HEK293 (cell line): Measurements from ENCODE around the gene CADPS.

Experiments
- CTCF ChIA-PET: fragments of 350-600 bp; formaldehyde crosslinking; extraction: SDS; loops from one replicate; lab custom pipeline; 2021; ENCODE audit warnings: antibody characterized with exemption; lab: Yijun Ruan, JAX
- POLR2A ChIA-PET: fragments of 300-600 bp; formaldehyde crosslinking; extraction: SDS; loops from one replicate; lab custom pipeline; 2020; ENCODE audit warnings: antibody characterized with exemption, inconsistent platforms; lab: Yijun Ruan, JAX
- H3K27ac ChIP-seq: fragments of 200-500 bp; sonication (Bioruptor generic); 2 replicates; pipeline ENCODE4 v1.5.1; 2014; ENCODE audit warnings: low read depth, low read length, control low read depth, inconsistent platforms; ENCODE audit errors: extremely low read depth
- H3K36me3 ChIP-seq, 2 experiments: fragments of 200-500 bp in 1 of 2; sonication (Bioruptor generic) in 1 of 2; 1 replicate in 1 of 2; 2 replicates in 1 of 2; pipeline ENCODE4 v1.5.1; 2014 to 2017; ENCODE audit warnings: inconsistent platforms in 2 of 2, low read length in 2 of 2; ENCODE audit not compliant: control insufficient read depth in 2 of 2, insufficient read depth in 1 of 2
- H3K4me1 ChIP-seq: fragments of 200-500 bp; sonication (Bioruptor generic); 2 replicates; pipeline ENCODE4 v1.5.1; 2014; ENCODE audit warnings: mild to moderate bottlenecking, low read length, inconsistent platforms; ENCODE audit not compliant: control insufficient read depth, insufficient read depth
- H3K4me3 ChIP-seq: 2 replicates; pipeline ENCODE4 v1.5.1; 2011; ENCODE audit warnings: low read depth, mild to moderate bottlenecking, control low read depth, low read length, moderate library complexity
- H3K9me3 ChIP-seq: fragments of 200-500 bp; sonication (Bioruptor generic); 2 replicates; pipeline ENCODE4 v1.5.1; 2014; ENCODE audit warnings: low read depth, low read length, inconsistent platforms; ENCODE audit not compliant: control insufficient read depth, insufficient read depth
- IKZF3 ChIP-seq: fragments of 450-650 bp; IDR thresholded peaks from 2 replicates; pipeline ENCODE4 v1.5.0; 2018; ENCODE audit warnings: missing biosample characterization, mild to moderate bottlenecking, missing genetic modification characterization, moderate library complexity
- KLF1 ChIP-seq: fragments of 450-650 bp; formaldehyde crosslinking; IDR thresholded peaks from 2 replicates; pipeline ENCODE4 v1.5.1; 2016; ENCODE audit warnings: missing biosample characterization, missing genetic modification characterization
- PATZ1 ChIP-seq: fragments of 450-650 bp; formaldehyde crosslinking; IDR thresholded peaks from 2 replicates; pipeline ENCODE4 v1.5.1; 2016; ENCODE audit warnings: missing biosample characterization, missing genetic modification characterization
- PRDM1 ChIP-seq: fragments of 450-650 bp; formaldehyde crosslinking; IDR thresholded peaks from 2 replicates; pipeline ENCODE4; 2016; ENCODE audit warnings: missing biosample characterization, missing genetic modification characterization
- ZNF211 ChIP-seq: fragments of 450-650 bp; formaldehyde crosslinking; IDR thresholded peaks from 2 replicates; pipeline ENCODE4 v1.5.1; 2016; ENCODE audit warnings: low read depth, missing biosample characterization, missing genetic modification characterization
- ZNF24 ChIP-seq: fragments of 450-650 bp; formaldehyde crosslinking; IDR thresholded peaks from 2 replicates; pipeline ENCODE4 v1.5.1; 2016; ENCODE audit warnings: missing biosample characterization, missing genetic modification characterization
- ZNF266 ChIP-seq: fragments of 450-650 bp; formaldehyde crosslinking; IDR thresholded peaks from 2 replicates; pipeline ENCODE4 v1.5.1; 2016; ENCODE audit warnings: missing biosample characterization, missing genetic modification characterization, low read depth
- ZNF335 ChIP-seq: fragments of 450-650 bp; formaldehyde crosslinking; conservative IDR thresholded peaks from 2 replicates; pipeline ENCODE4 v1.5.1; 2016; ENCODE audit warnings: missing biosample characterization, missing genetic modification characterization
- ZNF350 ChIP-seq: fragments of 450-650 bp; formaldehyde crosslinking; IDR thresholded peaks from 2 replicates; pipeline ENCODE4 v1.5.0; 2017; ENCODE audit warnings: missing biosample characterization, mild to moderate bottlenecking, missing genetic modification characterization
- ZNF76 ChIP-seq: fragments of 450-650 bp; formaldehyde crosslinking; IDR thresholded peaks from 2 replicates; pipeline ENCODE4; 2016; ENCODE audit warnings: low read depth, missing biosample characterization, missing genetic modification characterization, borderline replicate concordance
- ZNF768 ChIP-seq: fragments of 450-650 bp; formaldehyde crosslinking; IDR thresholded peaks from 2 replicates; pipeline ENCODE4 v1.5.1; 2018; ENCODE audit warnings: missing biosample characterization, mild to moderate bottlenecking, missing genetic modification characterization
- ZNF792 ChIP-seq: fragments of 450-650 bp; formaldehyde crosslinking; IDR thresholded peaks from 2 replicates; pipeline ENCODE4 v1.5.1; 2016; ENCODE audit warnings: missing biosample characterization, missing genetic modification characterization
- TF ChIP-seq, protein P1 (sequence below): fragments of 450-650 bp; formaldehyde crosslinking; IDR thresholded peaks from 2 replicates; pipeline ENCODE4 v1.5.1; 2017; ENCODE audit warnings: missing biosample characterization, missing genetic modification characterization

Gene CADPS

DNA sequence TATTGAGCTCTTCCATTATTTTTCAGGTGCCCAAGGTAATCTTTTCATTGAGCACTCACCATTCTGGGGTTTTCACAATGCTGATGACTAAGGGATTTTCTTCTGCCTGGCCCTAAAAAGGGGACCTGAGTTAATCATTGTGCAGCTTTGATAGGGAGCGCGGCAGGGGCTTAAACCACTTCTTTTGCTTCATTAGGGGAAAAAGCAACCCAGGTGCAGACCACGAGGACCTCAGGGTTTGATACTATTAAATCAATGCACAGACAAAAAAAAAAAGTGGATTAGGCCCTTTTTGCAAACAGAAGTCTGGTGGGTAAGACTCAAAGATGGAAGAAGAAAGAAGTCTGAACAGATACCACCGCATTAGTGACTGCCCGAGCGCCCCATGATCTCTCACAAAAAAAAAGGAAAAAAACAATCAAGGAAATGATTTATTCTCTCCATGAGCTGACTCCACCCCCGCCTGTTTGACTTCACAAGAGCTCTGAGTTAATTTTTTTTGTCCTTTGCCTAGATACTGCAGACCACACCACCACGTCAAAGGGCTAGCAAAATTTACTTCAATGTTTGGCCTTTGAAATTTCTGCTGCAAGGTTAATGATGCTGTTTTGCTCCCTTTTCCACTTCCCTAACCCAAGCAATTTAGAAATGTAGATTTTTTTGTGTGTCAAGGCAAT is 423.9 kb downstream of the CADPS start (continued):
- TF ChIP-seq, protein P1, sequence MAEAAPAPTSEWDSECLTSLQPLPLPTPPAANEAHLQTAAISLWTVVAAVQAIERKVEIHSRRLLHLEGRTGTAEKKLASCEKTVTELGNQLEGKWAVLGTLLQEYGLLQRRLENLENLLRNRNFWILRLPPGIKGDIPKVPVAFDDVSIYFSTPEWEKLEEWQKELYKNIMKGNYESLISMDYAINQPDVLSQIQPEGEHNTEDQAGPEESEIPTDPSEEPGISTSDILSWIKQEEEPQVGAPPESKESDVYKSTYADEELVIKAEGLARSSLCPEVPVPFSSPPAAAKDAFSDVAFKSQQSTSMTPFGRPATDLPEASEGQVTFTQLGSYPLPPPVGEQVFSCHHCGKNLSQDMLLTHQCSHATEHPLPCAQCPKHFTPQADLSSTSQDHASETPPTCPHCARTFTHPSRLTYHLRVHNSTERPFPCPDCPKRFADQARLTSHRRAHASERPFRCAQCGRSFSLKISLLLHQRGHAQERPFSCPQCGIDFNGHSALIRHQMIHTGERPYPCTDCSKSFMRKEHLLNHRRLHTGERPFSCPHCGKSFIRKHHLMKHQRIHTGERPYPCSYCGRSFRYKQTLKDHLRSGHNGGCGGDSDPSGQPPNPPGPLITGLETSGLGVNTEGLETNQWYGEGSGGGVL (tag by site-specific recombination) = no peak
- no peak for TF ChIP-seq ZNF24
- no peak for TF ChIP-seq ZNF335 (tag by site-specific recombination)
- no peak for TF ChIP-seq IKZF3 (tag by site-specific recombination)

DNA sequence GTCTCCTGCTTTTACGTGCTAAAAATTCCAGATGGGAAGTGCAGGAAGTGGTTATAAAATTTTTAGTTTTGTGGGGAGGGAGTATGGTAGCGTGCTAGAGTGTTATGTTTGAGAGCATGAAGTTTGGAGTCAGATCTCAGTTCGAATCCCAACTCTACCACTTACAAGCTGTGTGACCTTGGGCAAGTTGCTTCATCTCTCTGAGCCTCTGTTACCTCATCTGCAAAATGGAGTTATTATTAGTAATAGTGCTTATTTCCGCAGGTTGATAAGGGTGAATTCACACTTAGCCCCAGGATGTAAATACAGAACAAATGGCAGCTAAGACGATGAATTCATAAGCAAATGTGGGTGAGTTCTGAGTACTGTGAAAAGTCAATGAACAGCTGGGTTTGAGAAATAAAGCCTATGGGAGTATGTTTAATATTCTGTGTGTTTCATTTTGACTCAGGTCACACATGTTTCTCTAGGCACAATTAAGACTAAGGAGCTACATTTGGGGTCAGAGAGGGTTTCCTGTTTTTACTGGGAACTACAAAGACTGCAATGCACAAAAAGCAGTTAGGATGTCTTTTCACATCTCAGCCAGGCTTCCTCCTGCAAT is 428.8 kb downstream of the CADPS start:
- no peak overlapping the region for H3K4me3 ChIP-seq
- no peaks in the 10 kb centered on the region for H3K9me3 ChIP-seq
- TF ChIP-seq ZNF768 (tag by site-specific recombination) (peak; percentile 65; the same call in 1 of the 2 replicates), ZNF266 (tag by site-specific recombination) (no peak)
- no peaks in the 10 kb centered on the region for H3K4me1 ChIP-seq
- H3K36me3 ChIP-seq = no peaks in the 10 kb centered on the region
- POLR2A ChIA-PET = no interaction called here
- H3K27ac ChIP-seq = no peak overlapping the region
- CTCF ChIA-PET = interaction anchor here (0.6 kb wide), 2 partner anchors 220 to 927 kb away, joined by 3 to 5 read pairs; no protein-coding TSS in a partner anchor

DNA sequence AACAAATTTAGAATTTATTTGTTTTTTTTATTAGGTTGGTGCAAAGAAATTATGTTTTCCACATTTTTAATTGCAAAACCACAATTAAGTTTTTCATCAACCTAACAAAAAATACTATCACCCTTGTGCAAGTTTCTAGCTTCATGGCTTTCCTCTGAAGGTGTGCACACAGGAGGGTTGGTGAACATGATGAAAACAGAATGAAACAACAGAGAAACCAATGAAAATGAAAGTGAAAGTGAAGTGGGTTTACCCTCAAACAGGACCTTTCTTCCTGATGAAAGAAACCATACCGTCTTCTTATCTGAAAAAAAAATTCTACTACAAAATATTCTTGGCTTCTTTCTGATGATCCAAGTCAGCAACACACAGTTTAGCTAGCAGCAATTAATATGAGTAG is 429.9 kb downstream of the CADPS start:
- Histone ChIP-seq H3K36me3 (no peaks in the 10 kb centered on the region), H3K27ac (no peak overlapping the region), H3K9me3 (no peaks in the 10 kb centered on the region), H3K4me3 (no peak overlapping the region), H3K4me1 (no peaks in the 10 kb centered on the region)
- TF ChIP-seq ZNF76 (tag by site-specific recombination) (no peak), PRDM1 (tag by site-specific recombination) (0 out of 2 replicates have a peak, but pooled peaks have one; percentile 32)
- CTCF ChIA-PET = interaction anchor here (0.8 kb wide), 1 partner anchor 43 kb away, joined by 4 read pairs; no protein-coding TSS in a partner anchor
- POLR2A ChIA-PET = no interaction called here

DNA sequence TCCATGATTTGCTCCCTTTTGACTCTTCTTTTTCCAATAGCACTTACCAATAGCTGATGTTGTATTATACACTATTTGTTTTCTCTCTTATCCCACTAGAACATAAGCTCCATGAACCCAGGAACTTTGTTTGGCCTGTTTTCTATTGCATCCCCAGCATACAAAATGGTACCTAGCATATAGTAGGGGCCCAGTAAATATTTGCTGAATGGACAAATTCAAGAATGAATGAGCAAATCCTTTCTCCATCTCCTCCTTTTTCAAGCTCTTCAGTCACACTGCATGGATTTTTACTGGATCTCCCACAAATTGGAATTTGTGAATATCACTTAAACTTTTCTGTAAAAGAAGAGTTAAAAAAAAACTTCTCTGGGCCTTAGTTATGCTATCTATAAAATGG is 435.2 kb downstream of the CADPS start:
- Histone ChIP-seq H3K4me3 (no peak overlapping the region), H3K9me3 (no peaks in the 10 kb centered on the region), H3K36me3 (no peaks in the 10 kb centered on the region), H3K27ac (no peak overlapping the region), H3K4me1 (no peaks in the 10 kb centered on the region)
- CTCF ChIA-PET = no interaction called here
- POLR2A ChIA-PET = no interaction called here
- TF ChIP-seq ZNF211 (tag by site-specific recombination) = no peak
- no peak for TF ChIP-seq ZNF792 (tag by site-specific recombination)
- TF ChIP-seq KLF1 (tag by site-specific recombination) = no peak
- no peak for TF ChIP-seq ZNF350 (tag by site-specific recombination)
- no peak for TF ChIP-seq PATZ1
